ENCODE data around the gene LRCH2.
"Not testable (repeated sequence)": the region's sequence is repeated elsewhere in the genome, so short reads cannot be mapped to it uniquely, and the experiment has no call there.

LRCH2 gene

GRCh38 chrX:115233497-115234455 lies at the start of gene LRCH2:
Gene LRCH2 (minus strand): TSS chrX:115234096. CDS start chrX:115234041, 55 bp downstream.
- DNase-seq (ENCODE audit: low read depth): no peak

GRCh38 chrX:115269051-115269683 lies 35.3 kb upstream of the LRCH2 start:
- DNase-seq (ENCODE audit: low read depth): no peak

GRCh38 chrX:115268421-115268820 lies 34.5 kb upstream of the LRCH2 start:
- DNase-seq (ENCODE audit: low read depth): no peak

- DNase-seq (ENCODE audit: low read depth): no peak
Measured at GRCh38 chrX:115266300-115266699, 32.4 kb upstream of the LRCH2 start.

GRCh38 chrX:115264009-115264408 lies 30.1 kb upstream of the LRCH2 start:
- DNase-seq (ENCODE audit: low read depth): no peak

- DNase-seq (ENCODE audit: low read depth): no peak
Measured at GRCh38 chrX:115261148-115261547, 27.3 kb upstream of the LRCH2 start.

GRCh38 chrX:115260330-115260729 lies 26.4 kb upstream of the LRCH2 start:
- no peak for DNase-seq (ENCODE audit: low read depth)

GRCh38 chrX:115259238-115259875 lies 25.5 kb upstream of the LRCH2 start:
- no peak for DNase-seq (ENCODE audit: low read depth)

GRCh38 chrX:115257711-115258110 lies 23.8 kb upstream of the LRCH2 start:
- DNase-seq (ENCODE audit: low read depth): no peak

- DNase-seq (ENCODE audit: low read depth): no peak
Measured at GRCh38 chrX:115255003-115255402, 21.1 kb upstream of the LRCH2 start.

GRCh38 chrX:115251458-115252233 lies 17.8 kb upstream of the LRCH2 start:
- DNase-seq (ENCODE audit: low read depth): no peak

GRCh38 chrX:115237056-115237455 lies 3.2 kb upstream of the LRCH2 start:
- no peak for DNase-seq (ENCODE audit: low read depth)

GRCh38 chrX:115236560-115236959 lies 2.7 kb upstream of the LRCH2 start:
- no peak for DNase-seq (ENCODE audit: low read depth)

- no peak for DNase-seq (ENCODE audit: low read depth)
Measured at GRCh38 chrX:115234461-115234860, 565 bp upstream of the LRCH2 start.

- DNase-seq (ENCODE audit: low read depth): no peak
Measured at GRCh38 chrX:115232933-115233496, 881 bp downstream of the LRCH2 start.

- DNase-seq (ENCODE audit: low read depth): no peak
Measured at GRCh38 chrX:115229337-115230003, 4.4 kb downstream of the LRCH2 start.

- DNase-seq (ENCODE audit: low read depth): no peak
Measured at GRCh38 chrX:115226929-115227328, 7.0 kb downstream of the LRCH2 start.

GRCh38 chrX:115217346-115217745 lies 16.6 kb downstream of the LRCH2 start:
- not testable (repeated sequence) for DNase-seq (ENCODE audit: low read depth)

- no peak for DNase-seq (ENCODE audit: low read depth)
Measured at GRCh38 chrX:115214605-115215004, 19.3 kb downstream of the LRCH2 start.

GRCh38 chrX:115214151-115214550 lies 19.7 kb downstream of the LRCH2 start:
- DNase-seq (ENCODE audit: low read depth): no peak

- DNase-seq (ENCODE audit: low read depth): not testable (repeated sequence)
Measured at GRCh38 chrX:115209547-115209946, 24.3 kb downstream of the LRCH2 start.
